HCT116 (cell line): Measurements from ENCODE around the gene DDX54.

Experiments
- CTCF ChIP-seq, 3 experiments: fragments of 200-600 bp in 1 of 3; sonication (generic) in 1 of 3; IDR thresholded peaks in 2 of 3; conservative IDR thresholded peaks in 1 of 3; 2 replicates each; pipeline ENCODE4 v1.5.1; 2012 to 2017; ENCODE audit warnings: low read depth in 2 of 3, low read length in 2 of 3, antibody characterized with exemption in 1 of 3, borderline replicate concordance in 1 of 3, control low read depth in 1 of 3, mild to moderate bottlenecking in 1 of 3, mixed read lengths in 1 of 3, mixed run types in 1 of 3, moderate library complexity in 1 of 3; ENCODE audit not compliant: insufficient read depth in 1 of 3
- EZH2 ChIP-seq: fragments of 200-600 bp; sonication (generic); IDR thresholded peaks from 2 replicates; pipeline ENCODE4 v1.6.1; 2017; ENCODE audit warnings: antibody characterized with exemption, mixed run types
- EZH2phosphoT487 ChIP-seq: fragments of 200-600 bp; IDR thresholded peaks from 2 replicates; pipeline ENCODE4 v1.6.1; 2018; ENCODE audit warnings: antibody characterized with exemption, borderline replicate concordance
- POLR2A ChIP-seq: IDR thresholded peaks from 2 replicates; pipeline ENCODE4 v1.7.0; 2011; ENCODE audit warnings: borderline replicate concordance; ENCODE audit not compliant: insufficient read depth, insufficient read length; ENCODE audit errors: extremely low read depth
- RAD21 ChIP-seq: IDR thresholded peaks from 2 replicates; pipeline ENCODE4 v1.6.1; 2012; ENCODE audit warnings: low read depth, mild to moderate bottlenecking
- SIN3A ChIP-seq: IDR thresholded peaks from 2 replicates; pipeline ENCODE4 v1.6.1; 2012; ENCODE audit warnings: low read depth
- SP1 ChIP-seq: IDR thresholded peaks from 2 replicates; pipeline ENCODE4 v1.6.1; 2012; ENCODE audit warnings: low read depth
- YY1 ChIP-seq: IDR thresholded peaks from 2 replicates; pipeline ENCODE4 v1.6.1; 2011; ENCODE audit warnings: low read length, low read depth, moderate library complexity, mild to moderate bottlenecking; ENCODE audit not compliant: insufficient replicate concordance; ENCODE audit errors: extremely low read depth

- TF ChIP-seq SP1 (no peak), CTCF (IDR thresholded peaks at IDR 0.05 in 2 of 3, conservative IDR thresholded peaks at IDR 0.05 in 1 of 3; ENCODE audit: borderline replicate concordance in 1 of 3, insufficient read depth in 1 of 3, low read depth in 2 of 3, low read length in 2 of 3) (no peak), RAD21 (no peak), YY1 (no peak), EZH2 (no peak), SIN3A (no peak), EZH2phosphoT487 (no peak), POLR2A (no peak)
Measured at GRCh38 chr12:113159937-113160336, 25.3 kb downstream of the DDX54 start.
